ENCODE results near the gene SLC31A2.

Gene SLC31A2

GRCh38 chr9:113186137-113186755 lies 35.4 kb downstream of the SLC31A2 start:
- no peak for TF ChIP-seq CTCF (IDR thresholded peaks at IDR 0.05)

GRCh38 chr9:113187929-113188595 lies 37.3 kb downstream of the SLC31A2 start:
- no peak for TF ChIP-seq CTCF (IDR thresholded peaks at IDR 0.05)

GRCh38 chr9:113192455-113192854 lies 41.6 kb downstream of the SLC31A2 start:
- TF ChIP-seq CTCF (IDR thresholded peaks at IDR 0.05) = no peak

GRCh38 chr9:113199683-113200329 lies 49.0 kb downstream of the SLC31A2 start:
- TF ChIP-seq CTCF (IDR thresholded peaks at IDR 0.05) = no peak

- TF ChIP-seq CTCF (IDR thresholded peaks at IDR 0.05) = no peak
Measured at GRCh38 chr9:113205432-113205831, 54.6 kb downstream of the SLC31A2 start.

GRCh38 chr9:113205861-113206260 lies 55.1 kb downstream of the SLC31A2 start:
- no peak for TF ChIP-seq CTCF (IDR thresholded peaks at IDR 0.05)

GRCh38 chr9:113210815-113211214 lies 60.0 kb downstream of the SLC31A2 start:
- TF ChIP-seq CTCF (IDR thresholded peaks at IDR 0.05) = no peak

All from LNCAP (cell line).